IMR-90 (cell line): Measurements from ENCODE around the gene MYOZ3. TPM values are rescaled to one million over a fixed set of nuclear protein-coding genes. Genes with fewer than 3 reads are reported as not detected.

Experiments used
- ATAC-seq: fragments of 200-7000 bp; cut with Tn5 transposase; 2 replicates; pipeline ENCODE4 v1.9.1; 2020; ENCODE audit warnings: low read depth, mild to moderate bottlenecking, moderate library complexity
- BruUV-seq: library from RNA; stranded (reverse); fragments of 400-500 nt; replicated peaks from 2 replicates; lab custom pipeline; 2021; lab: Mats Ljungman, UMichigan
- CTCF ChIA-PET: fragments of 300-600 bp; formaldehyde crosslinking; extraction: SDS; loops from one replicate; lab custom pipeline; 2021; ENCODE audit warnings: antibody characterized with exemption; lab: Yijun Ruan, JAX
- POLR2A ChIA-PET: fragments of 300-600 bp; sonication (Branson Sonifier 250); formaldehyde crosslinking; loops from one replicate; lab custom pipeline; 2022; ENCODE audit warnings: antibody characterized with exemption; ENCODE audit not compliant: unreplicated experiment; lab: Charles Lee
- DNase-seq: peaks from one replicate; pipeline ENCODE4 v3.0.0; 2013
- H2AFZ ChIP-seq: replicated peaks from 2 replicates; pipeline ENCODE3; 2013; ENCODE audit warnings: low read length, mild to moderate bottlenecking; ENCODE audit not compliant: poor library complexity
- H2AK5ac ChIP-seq: 2 replicates; pipeline ENCODE4 v1.6.1; 2013; ENCODE audit warnings: low read depth, low read length, inconsistent platforms
- H2AK9ac ChIP-seq: replicated peaks from 2 replicates; pipeline ENCODE3; 2013; ENCODE audit warnings: mild to moderate bottlenecking, low read depth, low read length, moderate library complexity; ENCODE audit not compliant: poor library complexity
- H2BK120ac ChIP-seq: 2 replicates; pipeline ENCODE4 v1.6.1; 2013; ENCODE audit warnings: low read depth, low read length, inconsistent platforms
- H2BK15ac ChIP-seq: 3 replicates; pipeline ENCODE4 v1.6.1; 2013; ENCODE audit warnings: low read depth, low read length, inconsistent platforms
- H2BK20ac ChIP-seq: 2 replicates; pipeline ENCODE4 v1.6.1; 2013; ENCODE audit warnings: low read depth, mild to moderate bottlenecking, inconsistent platforms, low read length, moderate library complexity
- H2BK5ac ChIP-seq: 2 replicates; pipeline ENCODE4 v1.6.1; 2013; ENCODE audit warnings: mild to moderate bottlenecking, low read depth, low read length, inconsistent platforms; ENCODE audit not compliant: poor library complexity, severe bottlenecking
- H3K14ac ChIP-seq: replicated peaks from 2 replicates; pipeline ENCODE4 v1.6.1; 2013; ENCODE audit warnings: low read depth, low read length, inconsistent platforms
- H3K18ac ChIP-seq: 2 replicates; pipeline ENCODE4 v1.6.1; 2013; ENCODE audit warnings: low read depth, low read length, control low read depth
- H3K23ac ChIP-seq: 2 replicates; pipeline ENCODE4 v1.6.1; 2013; ENCODE audit warnings: low read depth, low read length, inconsistent platforms
- H3K27ac ChIP-seq: 2 replicates; pipeline ENCODE4 v1.5.1; 2013; ENCODE audit warnings: mild to moderate bottlenecking, control low read depth, low read length; ENCODE audit not compliant: insufficient read depth
- H3K27me3 ChIP-seq: 2 replicates; pipeline ENCODE4 v1.6.1; 2013; ENCODE audit warnings: low read length; ENCODE audit not compliant: control insufficient read depth, insufficient read depth
- H3K36me3 ChIP-seq: 2 replicates; pipeline ENCODE4 v1.6.1; 2013; ENCODE audit warnings: low read length, mixed read lengths; ENCODE audit not compliant: control insufficient read depth, insufficient read depth
- H3K4ac ChIP-seq: 2 replicates; pipeline ENCODE4 v1.6.1; 2013; ENCODE audit warnings: low read depth, low read length, inconsistent platforms
- H3K4me1 ChIP-seq: 2 replicates; pipeline ENCODE4 v1.6.1; 2013; ENCODE audit warnings: low read length, mixed read lengths; ENCODE audit not compliant: control insufficient read depth, insufficient read depth
- H3K4me2 ChIP-seq: 2 replicates; pipeline ENCODE4 v1.6.1; 2013; ENCODE audit warnings: low read depth, mild to moderate bottlenecking, control low read depth, low read length, moderate library complexity
- H3K4me3 ChIP-seq: 2 replicates; pipeline ENCODE4 v1.5.1; 2013; ENCODE audit warnings: low read depth, mild to moderate bottlenecking, control low read depth, low read length, moderate library complexity; ENCODE audit not compliant: insufficient read depth
- H3K56ac ChIP-seq: 2 replicates; pipeline ENCODE4 v1.6.1; 2013; ENCODE audit warnings: low read length, inconsistent platforms; ENCODE audit not compliant: insufficient read depth; ENCODE audit errors: extremely low read depth
- H3K79me1 ChIP-seq, 2 experiments: 2 replicates each; pipeline ENCODE4 v1.6.1; 2013; ENCODE audit warnings: low read length in 2 of 2, inconsistent platforms in 1 of 2, low read depth in 1 of 2
- H3K9ac ChIP-seq: 2 replicates; pipeline ENCODE4 v1.6.1; 2013; ENCODE audit warnings: low read depth, low read length, control low read depth
- H3K9me1 ChIP-seq: 2 replicates; pipeline ENCODE4 v1.6.1; 2013; ENCODE audit warnings: low read length, inconsistent platforms; ENCODE audit not compliant: insufficient read depth
- H3K9me3 ChIP-seq: 2 replicates; pipeline ENCODE4 v1.6.1; 2013; ENCODE audit warnings: low read length; ENCODE audit not compliant: control insufficient read depth, insufficient read depth
- H4K20me1 ChIP-seq: 2 replicates; pipeline ENCODE4 v1.6.1; 2013; ENCODE audit warnings: low read length, inconsistent platforms; ENCODE audit not compliant: insufficient read depth
- H4K5ac ChIP-seq: 2 replicates; pipeline ENCODE4 v1.6.1; 2013; ENCODE audit warnings: mild to moderate bottlenecking, low read depth, low read length, control low read depth
- H4K8ac ChIP-seq, 2 experiments: 2 replicates each; pipeline ENCODE4 v1.6.1; 2013; ENCODE audit warnings: low read depth in 2 of 2, low read length in 2 of 2, control low read depth in 1 of 2, inconsistent platforms in 1 of 2
- H4K91ac ChIP-seq: 2 replicates; pipeline ENCODE4 v1.6.1; 2013; ENCODE audit warnings: low read depth, low read length, inconsistent platforms; ENCODE audit not compliant: insufficient read depth
- BHLHE40 ChIP-seq: fragments of 150-350 bp; IDR thresholded peaks from 2 replicates; pipeline ENCODE4 v1.6.1; 2016; ENCODE audit warnings: mild to moderate bottlenecking, low read depth, low read length
- CEBPB ChIP-seq: IDR thresholded peaks from 2 replicates; pipeline ENCODE4 v1.6.1; 2012; ENCODE audit warnings: low read depth, low read length, improper control_type of control experiment
- FOS ChIP-seq: fragments of 150-350 bp; IDR thresholded peaks from 2 replicates; pipeline ENCODE4 v1.6.1; 2016; ENCODE audit warnings: low read depth, low read length
- MAFK ChIP-seq: IDR thresholded peaks from 2 replicates; pipeline ENCODE4 v1.6.1; 2012; ENCODE audit warnings: low read depth, low read length, improper control_type of control experiment
- MXI1 ChIP-seq: IDR thresholded peaks from 2 replicates; pipeline ENCODE4 v1.6.1; 2012; ENCODE audit warnings: low read depth, mild to moderate bottlenecking, low read length, moderate library complexity, borderline replicate concordance
- NFE2L2 ChIP-seq: fragments of 150-350 bp; IDR thresholded peaks from 2 replicates; pipeline ENCODE4 v1.6.1; 2016; ENCODE audit warnings: low read depth, mild to moderate bottlenecking, low read length
- POLR2A ChIP-seq: IDR thresholded peaks from 2 replicates; pipeline ENCODE4 v1.6.1; 2012; ENCODE audit warnings: mild to moderate bottlenecking, low read depth, low read length
- RAD21 ChIP-seq: IDR thresholded peaks from 2 replicates; pipeline ENCODE4 v1.6.1; 2012; ENCODE audit warnings: low read length, improper control_type of control experiment
- WGBS, 2 experiments: methylation state at CpG; one replicate each; pipeline versions ENCODE4 v1.1.5 to v1.1.7; 2013; ENCODE audit warnings: missing lambda C conversion rate in 2 of 2; ENCODE audit not compliant: insufficient read length in 1 of 2; ENCODE audit errors: extremely low coverage in 2 of 2; 5-methylcytosine and 5-hydroxymethylcytosine counted together
- dilution Hi-C: fragments of 300-500 bp; cut with HindIII; formaldehyde crosslinking; loops from one replicate; pipeline ENCODE4 v1.14.3; 2018; ENCODE audit warnings: low sequenced_read_pairs; ENCODE audit not compliant: unreplicated experiment
- in situ Hi-C: fragments of 300-500 bp; cut with MboI; formaldehyde crosslinking; loops from 3 replicates; pipeline ENCODE4 v1.14.3; 2019; ENCODE audit warnings: low sequenced_read_pairs, inconsistent platforms, mixed read lengths
- intact Hi-C: fragments of 100-400 bp; cut with micrococcal nuclease; formaldehyde crosslinking; loops from 2 replicates; pipeline ENCODE4 v1.10.0; 2022
- polyA plus RNA-seq, 3 experiments: library from polyadenylated mRNA; depleted of rRNA; stranded (reverse); fragments of >200 nt; gene quantifications; 2 replicates each; pipeline ENCODE4 v1.2.3, GENCODE V29; 2012; ENCODE audit warnings: low replicate concordance in 1 of 3
- total RNA-seq: library from RNA; depleted of rRNA; stranded (reverse); fragments of >200 nt; gene quantifications from 2 replicates; pipeline ENCODE4 v1.2.3, GENCODE V29; 2012
- TF ChIP-seq, protein P1 (sequence below): fragments of 150-350 bp; IDR thresholded peaks from 2 replicates; pipeline ENCODE4 v1.6.1; 2017; ENCODE audit warnings: mild to moderate bottlenecking, antibody characterized with exemption, low read length, low read depth

The MYOZ3 gene
- total and polyA plus RNA-seq, 2 of the 4 experiments (the other 2 are of a cell fraction), result under 0.01 to 0.24 TPM

DNA sequence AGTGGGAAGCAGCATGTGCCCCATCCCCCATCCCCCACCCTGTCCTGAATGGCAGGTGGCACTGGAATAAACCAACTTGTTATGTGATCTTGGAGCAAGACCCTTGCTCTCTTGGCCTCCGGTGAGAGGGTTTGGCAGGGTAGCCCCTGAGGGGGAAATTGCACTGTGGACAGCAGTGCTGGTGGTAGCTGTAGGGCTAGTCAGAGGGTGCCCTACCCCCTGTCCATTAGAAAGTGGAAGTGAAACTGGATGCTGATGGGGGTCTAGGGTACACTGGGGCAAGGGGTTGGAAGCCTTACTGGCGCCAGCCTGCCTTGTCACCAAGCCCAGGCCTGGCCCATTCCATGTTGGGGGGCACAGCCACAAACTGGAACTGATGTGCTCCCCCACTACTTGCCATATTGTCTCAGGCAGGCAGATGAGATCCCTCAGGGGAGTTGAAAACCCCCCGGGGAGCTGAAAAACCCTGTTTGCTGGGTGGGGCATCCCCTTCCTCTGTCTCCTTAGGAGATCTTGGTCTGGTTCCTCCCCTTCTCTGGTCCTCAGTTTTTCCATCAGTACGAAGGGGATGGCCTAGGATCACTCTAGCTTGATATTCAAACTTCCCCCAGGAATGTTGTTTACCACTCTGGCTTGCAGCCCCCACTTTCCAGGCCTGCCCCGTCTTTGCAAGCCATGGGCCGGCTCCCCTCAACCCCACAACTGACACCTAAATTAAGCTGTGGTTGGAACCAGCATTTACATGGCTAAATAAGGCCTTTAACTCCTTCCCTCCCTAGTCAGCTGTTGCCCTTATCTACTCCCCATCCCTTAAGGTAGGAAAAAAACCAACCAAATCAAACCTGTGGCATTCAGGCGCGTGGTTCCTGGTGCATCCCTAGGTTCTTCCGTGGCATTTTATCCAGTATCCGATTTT, 35.0 kb upstream of the MYOZ3 start (continued):
- TF ChIP-seq FOS, result no peak
- TF ChIP-seq MXI1, result no peak
- TF ChIP-seq POLR2A, result no peak

DNA sequence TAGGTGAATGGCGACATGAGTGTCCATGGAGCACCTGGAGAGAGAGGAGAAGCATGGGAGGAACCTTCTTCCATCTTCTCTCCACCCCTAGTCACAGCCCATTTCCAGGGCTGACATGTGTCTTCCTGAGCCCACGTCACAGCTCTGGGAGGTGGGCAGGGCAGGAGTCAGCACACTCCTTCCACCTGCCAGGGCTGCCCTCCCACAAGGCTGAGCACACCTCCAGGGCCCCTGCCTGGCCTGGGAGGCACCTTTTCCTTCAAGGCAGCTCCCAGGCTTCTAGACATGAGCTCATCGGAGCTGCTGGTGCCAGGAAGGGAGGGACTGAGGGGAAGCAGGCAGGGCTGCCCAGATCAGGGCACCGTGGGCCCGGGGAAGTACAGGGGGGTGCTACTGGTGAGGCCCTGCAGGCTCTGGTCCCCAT, 34.2 kb upstream of the MYOZ3 start:
- POLR2A ChIA-PET, result no interaction called here
- no peak overlapping the region for H2BK5ac ChIP-seq
- H3K27me3 ChIP-seq, result no peaks in the 10 kb centered on the region
- DNase-seq (no peak), ATAC-seq (no peak)
- no peak overlapping the region for H3K14ac ChIP-seq
- peak overlapping the region; percentile 35; the same call in 1 of the 2 replicates for H2AK5ac ChIP-seq
- no peak overlapping the region for H3K18ac ChIP-seq
- H3K9me1 ChIP-seq, result peaks cover 11% of the 10 kb centered on the region
- H3K4me2 ChIP-seq, result peak overlapping the region; percentile 95
- H3K23ac ChIP-seq, result no peak overlapping the region; the same call in 1 of the 2 replicates
- H3K9me3 ChIP-seq, result no peaks in the 10 kb centered on the region
- H4K91ac ChIP-seq, result peak overlapping the region; percentile 16; the same call in 1 of the 2 replicates
- no TSS peak for BruUV-seq
- no peak overlapping the region for H3K4ac ChIP-seq
- no peak overlapping the region for H2AK9ac ChIP-seq
- intact Hi-C loops, result no loop called here
- H3K4me1 ChIP-seq, result peaks cover 56% of the 10 kb centered on the region
- in situ Hi-C loops, result no loop called here
- H4K8ac ChIP-seq, result no peak overlapping the region; a peak in 1 of 4 replicates
- CTCF ChIA-PET, result no interaction called here
- no peak overlapping the region for H3K56ac ChIP-seq
- 0 out of 2 replicates have a peak, but pooled peaks cover 2% of the 10 kb centered on the region for H3K36me3 ChIP-seq
- no peak overlapping the region for H3K4me3 ChIP-seq
- 80% methylated on average over 1 of the region's 5 CpGs; no CpG with 5 or more reads in 1 of the 2 experiments for WGBS, 2 experiments
- H4K20me1 ChIP-seq, result no peaks in the 10 kb centered on the region
- TF ChIP-seq MXI1 (no peak), POLR2A (no peak), MAFK (no peak), BHLHE40 (no peak), CEBPB (no peak), NFE2L2 (no peak), RAD21 (no peak)
- TF ChIP-seq, protein P1, sequence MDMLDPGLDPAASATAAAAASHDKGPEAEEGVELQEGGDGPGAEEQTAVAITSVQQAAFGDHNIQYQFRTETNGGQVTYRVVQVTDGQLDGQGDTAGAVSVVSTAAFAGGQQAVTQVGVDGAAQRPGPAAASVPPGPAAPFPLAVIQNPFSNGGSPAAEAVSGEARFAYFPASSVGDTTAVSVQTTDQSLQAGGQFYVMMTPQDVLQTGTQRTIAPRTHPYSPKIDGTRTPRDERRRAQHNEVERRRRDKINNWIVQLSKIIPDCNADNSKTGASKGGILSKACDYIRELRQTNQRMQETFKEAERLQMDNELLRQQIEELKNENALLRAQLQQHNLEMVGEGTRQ, result no peak
- H2BK120ac ChIP-seq, result no peak overlapping the region
- no peak overlapping the region for H3K27ac ChIP-seq
- H3K9ac ChIP-seq, result peak overlapping the region; percentile 94; the same call in 1 of the 2 replicates
- no peak overlapping the region for H2BK20ac ChIP-seq
- H2BK15ac ChIP-seq, result no peak overlapping the region
- peaks cover 0 to 4% of the 10 kb centered on the region in 2 experiments; a peak in 2 of 4 replicates for H3K79me1 ChIP-seq
- H4K5ac ChIP-seq, result no peak overlapping the region
- dilution Hi-C loops, result no loop called here
- no peak overlapping the region for H2AFZ ChIP-seq
